NT2/D1 (cell line): ENCODE measurements around the gene PAK1.

Experiments
- SUZ12 ChIP-seq: IDR thresholded peaks from 2 replicates; pipeline ENCODE4 v1.6.1; 2011; ENCODE audit not compliant: insufficient read length, insufficient read depth; ENCODE audit errors: extremely low read depth
- YY1 ChIP-seq: IDR thresholded peaks from 2 replicates; pipeline ENCODE4 v1.6.1; 2011; ENCODE audit not compliant: insufficient read length, insufficient read depth
- ZNF274 ChIP-seq: IDR thresholded peaks from 2 replicates; pipeline ENCODE4 v1.6.1; 2011; ENCODE audit warnings: mild to moderate bottlenecking, low read depth, low read length

DNA sequence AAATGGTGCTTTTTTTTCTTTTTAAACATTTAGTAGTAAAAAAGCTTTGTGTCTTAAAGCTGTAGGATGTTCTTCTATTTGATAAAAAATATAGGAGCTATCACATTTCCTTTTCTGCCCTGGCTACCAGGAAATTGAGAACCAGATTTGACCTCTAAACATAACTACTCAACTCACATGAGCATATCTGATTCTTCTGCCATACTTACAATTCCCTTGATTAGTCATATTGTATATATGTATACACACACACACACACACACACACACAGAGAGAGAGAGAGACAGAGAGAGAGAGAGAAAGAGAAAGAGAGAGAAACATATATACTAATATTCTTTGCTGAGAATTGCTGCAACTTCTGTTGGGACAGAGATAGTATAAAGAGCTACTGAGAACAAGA is 149.4 kb downstream of the PAK1 start:
- TF ChIP-seq YY1 = no peak
- no peak for TF ChIP-seq SUZ12
- no peak for TF ChIP-seq ZNF274
